ENCODE measurements around the gene ATP10B. TPM values are rescaled to one million over a fixed set of nuclear protein-coding genes. Genes with fewer than 3 reads are reported as not detected.

Gene ATP10B
- polyA plus RNA-seq, 1 donor from 2014 or later = 1.9 TPM

DNA sequence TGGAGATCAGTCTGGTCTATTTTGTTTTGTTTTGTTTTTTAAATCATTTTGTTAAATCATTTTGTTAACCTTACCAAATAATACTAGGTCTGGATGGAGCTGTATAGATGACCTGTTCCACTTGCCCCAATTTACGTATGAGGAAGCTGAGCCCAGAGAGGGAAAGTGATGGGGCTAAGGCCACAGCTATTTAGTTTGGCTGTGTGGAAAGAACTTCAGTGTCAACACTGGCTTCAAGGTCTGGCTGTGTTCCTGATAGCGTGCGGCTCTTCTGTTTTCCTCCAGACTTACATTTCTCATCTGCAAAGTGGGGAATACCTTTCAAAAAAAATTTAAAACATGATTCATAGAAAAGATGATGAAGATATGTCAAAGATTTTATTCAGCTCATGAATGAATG is 317.9 kb downstream of the ATP10B start:
- Histone ChIP-seq H3K79me2 (replicated peaks; ENCODE audit: insufficient read depth, low read length) (no peaks in the 10 kb centered on the region), H3K27ac (ENCODE audit: low read length) (no peak overlapping the region), H3K36me3 (ENCODE audit: insufficient read depth, low read length) (no peaks in the 10 kb centered on the region), H2AFZ (ENCODE audit: low read depth, low read length) (no peak overlapping the region), H3K4me3 (ENCODE audit: low read length) (no peak overlapping the region), H3K4me2 (ENCODE audit: low read length) (no peak overlapping the region), H3K27me3 (ENCODE audit: insufficient read depth, low read depth, low read length) (no peaks in the 10 kb centered on the region), H3K9me2 (ENCODE audit: insufficient read depth, low read length) (no peaks in the 10 kb centered on the region), H3F3A (ENCODE audit: insufficient read depth, low read length, poor library complexity, severe bottlenecking) (no peaks in the 10 kb centered on the region), H3K9me3 (ENCODE audit: low read length) (no peaks in the 10 kb centered on the region), H4K20me1 (ENCODE audit: insufficient read depth) (no peaks in the 10 kb centered on the region), H3K9ac (ENCODE audit: low read length) (no peak overlapping the region)
- TF ChIP-seq RAD21 (conservative IDR thresholded peaks at IDR 0.05) = no peak
- TF ChIP-seq, protein P1, sequence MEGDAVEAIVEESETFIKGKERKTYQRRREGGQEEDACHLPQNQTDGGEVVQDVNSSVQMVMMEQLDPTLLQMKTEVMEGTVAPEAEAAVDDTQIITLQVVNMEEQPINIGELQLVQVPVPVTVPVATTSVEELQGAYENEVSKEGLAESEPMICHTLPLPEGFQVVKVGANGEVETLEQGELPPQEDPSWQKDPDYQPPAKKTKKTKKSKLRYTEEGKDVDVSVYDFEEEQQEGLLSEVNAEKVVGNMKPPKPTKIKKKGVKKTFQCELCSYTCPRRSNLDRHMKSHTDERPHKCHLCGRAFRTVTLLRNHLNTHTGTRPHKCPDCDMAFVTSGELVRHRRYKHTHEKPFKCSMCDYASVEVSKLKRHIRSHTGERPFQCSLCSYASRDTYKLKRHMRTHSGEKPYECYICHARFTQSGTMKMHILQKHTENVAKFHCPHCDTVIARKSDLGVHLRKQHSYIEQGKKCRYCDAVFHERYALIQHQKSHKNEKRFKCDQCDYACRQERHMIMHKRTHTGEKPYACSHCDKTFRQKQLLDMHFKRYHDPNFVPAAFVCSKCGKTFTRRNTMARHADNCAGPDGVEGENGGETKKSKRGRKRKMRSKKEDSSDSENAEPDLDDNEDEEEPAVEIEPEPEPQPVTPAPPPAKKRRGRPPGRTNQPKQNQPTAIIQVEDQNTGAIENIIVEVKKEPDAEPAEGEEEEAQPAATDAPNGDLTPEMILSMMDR (IDR thresholded peaks at IDR 0.05; ENCODE audit: poor library complexity, severe bottlenecking) = no peak
- no peak for TF ChIP-seq TAF1 (IDR thresholded peaks at IDR 0.05; ENCODE audit: low read depth)
- no peak for TF ChIP-seq POLR2AphosphoS5 (IDR thresholded peaks at IDR 0.05)
- TF ChIP-seq SMC3 (conservative IDR thresholded peaks at IDR 0.05; ENCODE audit: poor library complexity) = no peak
- TF ChIP-seq MXI1 (conservative IDR thresholded peaks at IDR 0.05; ENCODE audit: poor library complexity, severe bottlenecking) = no peak
- TF ChIP-seq, protein P2, sequence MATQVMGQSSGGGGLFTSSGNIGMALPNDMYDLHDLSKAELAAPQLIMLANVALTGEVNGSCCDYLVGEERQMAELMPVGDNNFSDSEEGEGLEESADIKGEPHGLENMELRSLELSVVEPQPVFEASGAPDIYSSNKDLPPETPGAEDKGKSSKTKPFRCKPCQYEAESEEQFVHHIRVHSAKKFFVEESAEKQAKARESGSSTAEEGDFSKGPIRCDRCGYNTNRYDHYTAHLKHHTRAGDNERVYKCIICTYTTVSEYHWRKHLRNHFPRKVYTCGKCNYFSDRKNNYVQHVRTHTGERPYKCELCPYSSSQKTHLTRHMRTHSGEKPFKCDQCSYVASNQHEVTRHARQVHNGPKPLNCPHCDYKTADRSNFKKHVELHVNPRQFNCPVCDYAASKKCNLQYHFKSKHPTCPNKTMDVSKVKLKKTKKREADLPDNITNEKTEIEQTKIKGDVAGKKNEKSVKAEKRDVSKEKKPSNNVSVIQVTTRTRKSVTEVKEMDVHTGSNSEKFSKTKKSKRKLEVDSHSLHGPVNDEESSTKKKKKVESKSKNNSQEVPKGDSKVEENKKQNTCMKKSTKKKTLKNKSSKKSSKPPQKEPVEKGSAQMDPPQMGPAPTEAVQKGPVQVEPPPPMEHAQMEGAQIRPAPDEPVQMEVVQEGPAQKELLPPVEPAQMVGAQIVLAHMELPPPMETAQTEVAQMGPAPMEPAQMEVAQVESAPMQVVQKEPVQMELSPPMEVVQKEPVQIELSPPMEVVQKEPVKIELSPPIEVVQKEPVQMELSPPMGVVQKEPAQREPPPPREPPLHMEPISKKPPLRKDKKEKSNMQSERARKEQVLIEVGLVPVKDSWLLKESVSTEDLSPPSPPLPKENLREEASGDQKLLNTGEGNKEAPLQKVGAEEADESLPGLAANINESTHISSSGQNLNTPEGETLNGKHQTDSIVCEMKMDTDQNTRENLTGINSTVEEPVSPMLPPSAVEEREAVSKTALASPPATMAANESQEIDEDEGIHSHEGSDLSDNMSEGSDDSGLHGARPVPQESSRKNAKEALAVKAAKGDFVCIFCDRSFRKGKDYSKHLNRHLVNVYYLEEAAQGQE (IDR thresholded peaks at IDR 0.05; ENCODE audit: borderline replicate concordance) = no peak
- TF ChIP-seq EZH2 (IDR thresholded peaks at IDR 0.05; ENCODE audit: borderline replicate concordance, insufficient read depth, low read length, poor library complexity, severe bottlenecking) = no peak
- no peak for TF ChIP-seq EP300 (conservative IDR thresholded peaks at IDR 0.05; ENCODE audit: poor library complexity, severe bottlenecking)

DNA sequence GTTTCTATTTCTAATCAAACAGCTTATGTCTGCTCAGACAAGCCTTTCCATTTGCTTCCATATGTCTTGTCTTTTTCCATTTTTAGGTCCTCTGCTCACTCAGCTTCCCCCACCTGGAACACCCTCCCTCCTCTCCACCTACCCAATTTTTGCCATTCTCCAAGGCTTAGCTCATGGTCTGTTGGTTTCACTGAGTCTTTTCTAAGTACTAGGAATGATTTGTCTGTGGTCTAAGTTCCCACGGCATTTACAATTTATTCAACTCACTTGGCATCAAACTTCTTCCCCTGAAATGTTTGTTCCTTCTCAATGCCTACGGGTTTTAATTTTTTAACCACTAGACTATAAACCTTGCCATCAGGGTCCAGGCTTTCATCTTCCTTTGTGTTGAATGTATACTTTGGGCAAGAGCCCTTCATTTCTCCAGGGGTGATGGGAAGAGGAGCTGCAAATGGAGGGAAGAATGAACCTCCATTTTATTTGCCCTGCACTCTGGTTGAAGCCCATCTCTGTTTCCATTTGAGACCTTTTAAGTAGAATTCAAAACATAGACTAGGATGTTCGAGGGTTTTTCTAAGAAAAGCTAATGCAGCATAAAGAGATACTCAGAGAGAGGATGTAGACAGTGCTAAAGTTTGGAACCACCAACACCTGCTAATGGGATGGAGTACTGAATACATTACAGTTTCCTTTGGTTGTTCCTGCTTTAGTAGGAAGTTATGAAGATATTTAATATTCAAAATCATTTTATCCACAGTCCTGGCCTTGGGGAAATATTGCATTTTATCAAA is 326.3 kb downstream of the ATP10B start:
- H3K27ac ChIP-seq (ENCODE audit: low read length) = no peak overlapping the region
- H3K9me3 ChIP-seq (ENCODE audit: low read length) = no peaks in the 10 kb centered on the region
- H3F3A ChIP-seq (ENCODE audit: insufficient read depth, low read length, poor library complexity, severe bottlenecking) = no peaks in the 10 kb centered on the region
- H3K9me2 ChIP-seq (ENCODE audit: insufficient read depth, low read length) = no peaks in the 10 kb centered on the region
- H3K9ac ChIP-seq (ENCODE audit: low read length) = no peak overlapping the region
- no peaks in the 10 kb centered on the region for H4K20me1 ChIP-seq (ENCODE audit: insufficient read depth)
- H3K27me3 ChIP-seq (ENCODE audit: insufficient read depth, low read depth, low read length) = no peaks in the 10 kb centered on the region
- H2AFZ ChIP-seq (ENCODE audit: low read depth, low read length) = no peak overlapping the region
- no peak for TF ChIP-seq EP300 (conservative IDR thresholded peaks at IDR 0.05; ENCODE audit: poor library complexity, severe bottlenecking)
- TF ChIP-seq SMC3 (conservative IDR thresholded peaks at IDR 0.05; ENCODE audit: poor library complexity) = no peak
- no peak for TF ChIP-seq MXI1 (conservative IDR thresholded peaks at IDR 0.05; ENCODE audit: poor library complexity, severe bottlenecking)
- TF ChIP-seq POLR2AphosphoS5 (IDR thresholded peaks at IDR 0.05) = no peak
- TF ChIP-seq, protein P1 (IDR thresholded peaks at IDR 0.05; ENCODE audit: poor library complexity, severe bottlenecking) = no peak
- TF ChIP-seq RAD21 (conservative IDR thresholded peaks at IDR 0.05) = no peak
- TF ChIP-seq, protein P2 (IDR thresholded peaks at IDR 0.05; ENCODE audit: borderline replicate concordance) = no peak
- no peak for TF ChIP-seq TAF1 (IDR thresholded peaks at IDR 0.05; ENCODE audit: low read depth)
- TF ChIP-seq EZH2 (IDR thresholded peaks at IDR 0.05; ENCODE audit: borderline replicate concordance, insufficient read depth, low read length, poor library complexity, severe bottlenecking) = no peak
- no peaks in the 10 kb centered on the region for H3K79me2 ChIP-seq (replicated peaks; ENCODE audit: insufficient read depth, low read length)
- H3K36me3 ChIP-seq (ENCODE audit: insufficient read depth, low read length) = no peaks in the 10 kb centered on the region
- H3K4me3 ChIP-seq (ENCODE audit: low read length) = no peak overlapping the region
- no peak overlapping the region for H3K4me2 ChIP-seq (ENCODE audit: low read length)

Data from neural cell (in vitro differentiated cells).